Stomach (tissue), 9 donors: ENCODE measurements around the gene PRODH. TPM values are rescaled to one million over a fixed set of nuclear protein-coding genes. Genes with fewer than 3 reads are reported as not detected.
A peak's percentile ranks its signal among the peaks of the same experiment; 100 is the strongest.
"Not testable (repeated sequence)": the region's sequence is repeated elsewhere in the genome, so short reads cannot be mapped to it uniquely, and the experiment has no call there.

ENCODE experiments used
- DNase-seq, 2 donors: peaks; one replicate each; pipeline versions ENCODE4 v3.0.0 to v3.0.0-alpha.2; 2013 to 2019
- H3K27ac ChIP-seq, 5 donors: fragments of 200-600 bp in 4 of 5; sonication (generic) in 4 of 5; one replicate each; pipeline ENCODE4 v1.5.1; 2013 to 2019; ENCODE audit warnings: mild to moderate bottlenecking in 1 of 5, moderate library complexity in 1 of 5
- H3K27me3 ChIP-seq, 3 donors: fragments of 200-600 bp; sonication (generic); one replicate each; pipeline ENCODE4 v1.5.1; 2017 to 2019; ENCODE audit warnings: mixed run types in 1 of 3
- H3K36me3 ChIP-seq, 4 donors: fragments of 200-600 bp; sonication (generic); 1 replicate in 3 of 4; 2 replicates in 1 of 4; pipeline ENCODE4 v1.5.1; 2016 to 2019
- H3K4me1 ChIP-seq, 4 donors: fragments of 200-600 bp; sonication (generic); one replicate each; pipeline ENCODE4 v1.5.1; 2016 to 2019
- H3K4me3 ChIP-seq, 4 donors: fragments of 200-600 bp; sonication (generic) in 3 of 4; one replicate each; pipeline ENCODE4 v1.5.1; 2016 to 2019; ENCODE audit warnings: mild to moderate bottlenecking in 1 of 4
- H3K9me3 ChIP-seq, 4 donors: fragments of 200-600 bp; sonication (generic); one replicate each; pipeline ENCODE4 v1.5.1; 2016 to 2019
- CTCF ChIP-seq, 7 experiments: fragments of 450-650 bp in 4 of 7; fragments of 200-600 bp in 3 of 7; sonication (generic) in 3 of 7; IDR thresholded peaks; one replicate each; pipeline ENCODE4 v1.5.1; 2016 to 2019; ENCODE audit warnings: antibody characterized with exemption in 7 of 7, control low read depth in 2 of 7, mild to moderate bottlenecking in 1 of 7
- EP300 ChIP-seq: sonication (generic); formaldehyde crosslinking; IDR thresholded peaks from one replicate; pipeline ENCODE4 v1.6.1; 2017; ENCODE audit warnings: antibody characterized with exemption
- POLR2A ChIP-seq, 4 donors: fragments of 450-650 bp; IDR thresholded peaks; one replicate each; pipeline ENCODE4 v1.6.1; 2016; ENCODE audit warnings: antibody characterized with exemption in 4 of 4, control low read depth in 2 of 4, mild to moderate bottlenecking in 1 of 4, moderate library complexity in 1 of 4
- POLR2AphosphoS5 ChIP-seq, 3 donors: sonication (generic); formaldehyde crosslinking; IDR thresholded peaks; one replicate each; pipeline ENCODE4 v1.6.1; 2016; ENCODE audit warnings: antibody characterized with exemption in 3 of 3
- WGBS, 5 donors: extraction: QIAGEN DNeasy Blood & Tissue Kit in 3 of 5; methylation state at CpG; one replicate each; pipeline versions ENCODE4 v1.1.5 to v1.1.7; 2013 to 2018; 5-methylcytosine and 5-hydroxymethylcytosine counted together
- intact Hi-C: fragments of 100-400 bp; cut with DNase I; formaldehyde crosslinking; loops from one replicate; pipeline ENCODE4 v1.15.1; 2023; ENCODE audit warnings: low total_unique reads
- polyA plus RNA-seq, 3 donors: library from polyadenylated mRNA; stranded (reverse); fragments of 200-250 nt; gene quantifications; one replicate each; pipeline ENCODE4 v1.2.3, GENCODE V29; 2013
- total RNA-seq, 5 donors: library from RNA; depleted of rRNA; stranded (reverse); fragments of >200 nt; gene quantifications; one replicate each; pipeline versions ENCODE4 v1.1.0 to v1.2.3, GENCODE V29; 2014 to 2016
- donor health status: healthy with polysubstance abuse.
- donor health status: Bipolar disorder and iron deficiency.
- donor health status: healthy.

The PRODH gene
- total and polyA plus RNA-seq, 8 donors = 0.19 to 240 (median 2.1) TPM; not detected in 2

DNA sequence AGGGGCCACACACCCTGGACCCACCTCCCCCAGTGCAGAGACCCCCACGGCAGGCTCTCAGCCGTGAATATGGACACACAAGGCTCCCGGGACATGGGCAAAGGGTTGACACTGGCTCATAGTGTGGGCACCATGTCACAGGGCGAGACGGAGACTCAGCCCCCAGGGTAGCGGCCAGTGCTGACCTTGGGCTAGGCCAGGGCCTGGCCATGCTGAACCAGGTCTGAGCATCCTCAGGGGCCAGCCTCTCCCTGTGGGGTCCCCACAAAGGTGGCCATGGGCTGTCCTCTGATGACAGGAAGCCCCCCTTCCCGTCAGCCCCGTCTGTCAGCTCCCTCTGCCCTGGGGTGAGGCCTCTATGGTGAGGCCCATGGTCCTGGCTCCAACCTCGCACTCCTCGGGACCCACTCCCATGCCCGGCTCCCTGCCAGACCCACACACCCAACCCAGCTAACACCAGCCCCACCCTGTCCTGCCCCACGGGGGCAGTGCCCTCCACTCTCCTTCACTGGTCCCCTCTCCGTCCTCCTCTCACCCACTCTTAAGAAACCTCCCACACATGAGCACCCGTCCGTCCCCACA lies 19.0 kb upstream of the PRODH start:
- no peak for DNase-seq
- peaks cover 0 to 70% (median 0%) of the 10 kb centered on the region in 3 donors for H3K27me3 ChIP-seq
- TF ChIP-seq EP300 = no peak
- 71 to 87% (median 78%) methylated on average over 12 to 15 of the region's 15 CpGs for WGBS, 5 donors
- no peaks in the 10 kb centered on the region for H3K36me3 ChIP-seq
- intact Hi-C loops = no loop called here
- no peaks in the 10 kb centered on the region for H3K4me1 ChIP-seq
- H3K27ac ChIP-seq = no peak overlapping the region
- H3K4me3 ChIP-seq = no peak overlapping the region
- no peaks in the 10 kb centered on the region for H3K9me3 ChIP-seq

DNA sequence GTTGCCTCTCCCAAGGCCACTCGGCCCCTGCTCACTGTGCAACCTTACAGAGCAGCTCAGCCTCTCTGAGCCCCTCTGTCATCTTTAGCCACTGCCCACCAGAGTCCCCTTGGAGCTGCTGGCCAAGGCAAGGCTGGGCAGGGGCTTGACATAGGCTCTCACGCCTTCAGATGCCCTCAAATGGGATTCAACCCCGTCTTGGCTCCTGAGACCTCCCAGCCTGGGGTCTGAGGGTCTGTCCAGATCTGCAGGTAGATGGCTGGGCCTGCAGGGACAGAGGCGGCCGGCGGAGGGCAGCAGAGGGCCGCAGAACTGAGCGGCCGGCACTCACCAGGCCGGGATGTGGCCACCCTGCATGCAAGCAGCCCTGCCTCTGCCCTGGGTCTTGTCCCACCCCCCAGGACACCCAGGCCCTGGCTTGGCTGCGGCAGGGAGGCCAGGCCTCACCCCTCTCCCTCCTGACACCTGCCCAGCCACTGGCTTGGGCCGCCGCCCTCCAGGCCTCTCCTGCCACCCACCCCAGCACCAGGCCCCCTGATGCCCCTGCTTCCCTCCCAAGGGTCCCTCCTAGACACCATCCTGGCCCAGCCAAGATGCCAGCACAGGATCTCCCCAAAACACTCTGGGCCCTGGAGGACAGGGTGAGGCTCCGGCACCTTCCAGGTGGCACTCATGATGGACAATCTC lies 18.4 kb upstream of the PRODH start:
- TF ChIP-seq CTCF (IDR thresholded peaks at IDR 0.05) = peak in 5 of 7 experiments; percentile 50 to 85 (median 65)
- 7 to 39% (median 9%) methylated on average over 3 to 12 of the region's 14 CpGs for WGBS, 5 donors
- peak; percentile 75 to 83 for DNase-seq
- peaks cover 0 to 75% (median 0%) of the 10 kb centered on the region in 3 donors for H3K27me3 ChIP-seq
- H3K9me3 ChIP-seq, H3K4me3 ChIP-seq, H3K4me1 ChIP-seq, H3K27ac ChIP-seq, intact Hi-C loops, H3K36me3 ChIP-seq: not testable (repeated sequence)

- H3K4me3 ChIP-seq, H3K27ac ChIP-seq, DNase-seq, H3K4me1 ChIP-seq, intact Hi-C loops, H3K36me3 ChIP-seq, H3K9me3 ChIP-seq: not testable (repeated sequence)
- peaks cover 0 to 74% (median 0%) of the 10 kb centered on the region in 3 donors for H3K27me3 ChIP-seq
- 42 to 59% (median 57%) methylated on average over 7 to 14 of the region's 14 CpGs for WGBS, 5 donors
Measured at GRCh38 chr22:18953128-18953527, 17.0 kb upstream of the PRODH start.

- DNase-seq = no peak
- intact Hi-C loops = no loop called here
- Histone ChIP-seq H3K27ac (no peak overlapping the region), H3K4me3 (no peak overlapping the region), H3K27me3 (peaks cover 0 to 72% (median 0%) of the 10 kb centered on the region in 3 donors), H3K9me3 (no peaks in the 10 kb centered on the region), H3K4me1 (no peaks in the 10 kb centered on the region), H3K36me3 (no peaks in the 10 kb centered on the region)
- TF ChIP-seq POLR2AphosphoS5 (IDR thresholded peaks at IDR 0.05) (no peak), POLR2A (IDR thresholded peaks at IDR 0.05) (no peak)
- 67 to 90% (median 75%) methylated on average over 5 to 6 of the region's 6 CpGs for WGBS, 5 donors
Measured at GRCh38 chr22:18952022-18952421, 15.9 kb upstream of the PRODH start.

GRCh38 chr22:18950141-18950540 lies 14.0 kb upstream of the PRODH start:
- no peak for DNase-seq
- WGBS, 5 donors = 59 to 82% (median 74%) methylated on average over 5 of the region's 5 CpGs
- no peaks in the 10 kb centered on the region for H3K9me3 ChIP-seq
- no peaks in the 10 kb centered on the region for H3K36me3 ChIP-seq
- peaks cover 0 to 61% (median 0%) of the 10 kb centered on the region in 3 donors for H3K27me3 ChIP-seq
- no peak overlapping the region for H3K27ac ChIP-seq
- no peaks in the 10 kb centered on the region for H3K4me1 ChIP-seq
- no peak for TF ChIP-seq POLR2AphosphoS5 (IDR thresholded peaks at IDR 0.05)
- TF ChIP-seq CTCF (IDR thresholded peaks at IDR 0.05) = no peak
- TF ChIP-seq EP300 = no peak
- H3K4me3 ChIP-seq = no peak overlapping the region
- intact Hi-C loops = no loop called here

DNA sequence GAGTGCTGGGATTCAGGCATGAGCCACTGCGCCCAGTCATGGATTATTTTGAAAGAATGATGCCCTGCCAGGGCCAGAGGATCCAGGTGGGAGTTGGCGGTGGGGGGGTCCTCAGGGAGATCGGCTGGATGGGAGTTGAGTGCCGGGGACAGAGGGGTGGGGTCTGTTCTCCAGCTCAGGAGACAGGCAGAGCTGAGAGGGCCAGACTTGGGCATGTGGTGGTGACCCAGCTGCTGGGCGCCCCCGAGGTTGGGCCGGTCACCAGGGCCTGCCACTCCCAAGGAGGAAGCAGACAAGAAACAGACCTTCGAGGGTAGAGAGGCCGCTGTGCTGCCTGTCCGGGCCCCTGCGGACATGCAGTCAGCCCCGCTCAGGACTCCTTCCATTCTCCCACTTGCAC lies 11.8 kb upstream of the PRODH start:
- H3K9me3 ChIP-seq = no peaks in the 10 kb centered on the region
- H3K27me3 ChIP-seq = peaks cover 0 to 46% (median 0%) of the 10 kb centered on the region in 3 donors
- H3K4me3 ChIP-seq = no peak overlapping the region
- H3K4me1 ChIP-seq = no peaks in the 10 kb centered on the region
- intact Hi-C loops = no loop called here
- no peak for TF ChIP-seq POLR2AphosphoS5 (IDR thresholded peaks at IDR 0.05)
- H3K36me3 ChIP-seq = no peaks in the 10 kb centered on the region
- H3K27ac ChIP-seq = no peak overlapping the region
- DNase-seq = no peak
- WGBS, 5 donors = 68 to 88% (median 74%) methylated on average over 7 to 12 of the region's 12 CpGs

DNA sequence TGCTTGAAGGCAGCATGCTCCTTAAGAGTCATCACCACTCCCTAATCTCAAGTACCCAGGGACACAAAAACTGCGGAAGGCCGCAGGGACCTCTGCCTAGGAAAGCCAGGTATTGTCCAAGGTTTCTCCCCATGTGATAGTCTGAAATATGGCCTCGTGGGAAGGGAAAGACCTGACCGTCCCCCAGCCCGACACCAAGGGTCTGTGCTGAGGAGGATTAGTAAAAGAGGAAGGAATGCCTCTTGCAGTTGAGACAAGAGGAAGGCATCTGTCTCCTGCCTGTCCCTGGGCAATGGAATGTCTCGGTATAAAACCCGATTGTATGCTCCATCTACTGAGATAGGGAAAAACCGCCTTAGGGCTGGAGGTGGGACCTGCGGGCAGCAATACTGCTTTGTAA lies 11.0 kb upstream of the PRODH start:
- DNase-seq, intact Hi-C loops: not testable (repeated sequence)
- 39 to 74% (median 56%) methylated on average over 3 to 6 of the region's 9 CpGs for WGBS, 5 donors

DNA sequence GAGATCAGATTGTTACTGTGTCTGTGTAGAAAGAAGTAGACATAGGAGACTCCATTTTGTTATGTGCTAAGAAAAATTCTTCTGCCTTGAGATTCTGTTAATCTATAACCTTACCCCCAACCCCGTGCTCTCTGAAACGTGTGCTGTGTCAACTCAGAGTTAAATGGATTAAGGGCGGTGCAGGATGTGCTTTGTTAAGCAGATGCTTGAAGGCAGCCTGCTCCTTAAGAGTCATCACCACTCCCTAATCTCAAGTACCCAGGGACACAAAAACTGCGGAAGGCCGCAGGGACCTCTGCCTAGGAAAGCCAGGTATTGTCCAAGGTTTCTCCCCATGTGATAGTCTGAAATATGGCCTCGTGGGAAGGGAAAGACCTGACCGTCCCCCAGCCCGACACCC lies 2.6 kb upstream of the PRODH start:
- WGBS, 5 donors = 0 to 38% (median 14%) methylated on average over 1 to 5 of the region's 8 CpGs; no CpG with 5 or more reads in 1 of the 5 donors
- H3K9me3 ChIP-seq, H3K27ac ChIP-seq, H3K27me3 ChIP-seq, H3K36me3 ChIP-seq, DNase-seq, H3K4me3 ChIP-seq, intact Hi-C loops, H3K4me1 ChIP-seq: not testable (repeated sequence)

More for the DNA sequence above, 11.0 kb upstream of the PRODH start:
- H3K9me3 ChIP-seq, H3K36me3 ChIP-seq, H3K4me3 ChIP-seq, H3K27ac ChIP-seq, H3K4me1 ChIP-seq: not testable (repeated sequence)
- peaks cover 0 to 40% (median 0%) of the 10 kb centered on the region in 3 donors for H3K27me3 ChIP-seq

GRCh38 chr22:18934688-18935087 lies 1.4 kb downstream of the PRODH start:
- no CpG with 5 or more reads among the region's 7 CpGs for WGBS, 5 donors
- DNase-seq, H3K4me1 ChIP-seq, H3K27me3 ChIP-seq, H3K36me3 ChIP-seq, intact Hi-C loops, H3K4me3 ChIP-seq, H3K27ac ChIP-seq, H3K9me3 ChIP-seq: not testable (repeated sequence)
